K562 (cell line): Measurements from ENCODE around the gene C20orf96. TPM values are rescaled to one million over a fixed set of nuclear protein-coding genes. Genes with fewer than 3 reads are reported as not detected.

ENCODE experiments used
- AFF4 ChIP-seq: sonication (generic); formaldehyde crosslinking; IDR thresholded peaks from 2 replicates; pipeline ENCODE4 v1.8.0; 2023; ENCODE audit warnings: mild to moderate bottlenecking, missing genetic modification reagents
- ATF4 ChIP-seq: fragments of 450-650 bp; formaldehyde crosslinking; IDR thresholded peaks from 2 replicates; pipeline ENCODE4 v1.4.0; 2022; ENCODE audit warnings: mild to moderate bottlenecking, moderate library complexity
- DIDO1 ChIP-seq: fragments of 450-650 bp; IDR thresholded peaks from 2 replicates; pipeline ENCODE4 v1.6.1; 2016; ENCODE audit warnings: low read depth, missing biosample characterization, missing genetic modification characterization
- E2F6 ChIP-seq, 2 experiments: IDR thresholded peaks; 2 replicates each; pipeline ENCODE4 v1.6.1; 2011; ENCODE audit warnings: borderline replicate concordance in 1 of 2, control low read depth in 1 of 2, low read depth in 1 of 2, low read length in 1 of 2, mild to moderate bottlenecking in 1 of 2, mixed read lengths in 1 of 2, moderate library complexity in 1 of 2; ENCODE audit not compliant: insufficient read depth in 1 of 2, insufficient read length in 1 of 2, poor library complexity in 1 of 2, severe bottlenecking in 1 of 2; ENCODE audit errors: extremely low read depth in 1 of 2
- EP400 ChIP-seq: fragments of 450-650 bp; IDR thresholded peaks from 2 replicates; pipeline ENCODE4 v1.6.1; 2017; ENCODE audit warnings: antibody characterized with exemption, mild to moderate bottlenecking, moderate library complexity
- ESRRA ChIP-seq: fragments of 450-650 bp; IDR thresholded peaks from 2 replicates; pipeline ENCODE4 v1.6.1; 2014; ENCODE audit warnings: low read depth, mild to moderate bottlenecking, moderate library complexity, borderline replicate concordance
- HEY1 ChIP-seq: fragments of 250-450 bp; sonication (Bioruptor Pico); IDR thresholded peaks from 2 replicates; pipeline ENCODE4 v1.5.0; 2020; ENCODE audit warnings: mild to moderate bottlenecking, moderate library complexity, borderline replicate concordance
- HLTF ChIP-seq: fragments of 450-650 bp; IDR thresholded peaks from 2 replicates; pipeline ENCODE4 v1.6.1; 2016
- MCM7 ChIP-seq, 2 experiments: fragments of 450-650 bp; IDR thresholded peaks; 2 replicates each; pipeline ENCODE4 v1.6.1; 2016 to 2018
- NCOA6 ChIP-seq: fragments of 450-650 bp; IDR thresholded peaks from 2 replicates; pipeline ENCODE4 v1.6.1; 2017; ENCODE audit warnings: mild to moderate bottlenecking
- NFXL1 ChIP-seq: fragments of 450-650 bp; formaldehyde crosslinking; IDR thresholded peaks from 2 replicates; pipeline ENCODE4 v1.4.0; 2021; ENCODE audit warnings: mild to moderate bottlenecking
- NR3C1 ChIP-seq: sonication (generic); formaldehyde crosslinking; IDR thresholded peaks from 2 replicates; pipeline ENCODE4 v1.8.1; 2022; ENCODE audit warnings: missing genetic modification reagents
- PHB ChIP-seq: fragments of 250-450 bp; sonication (Bioruptor Pico); IDR thresholded peaks from 2 replicates; pipeline ENCODE4 v1.5.0; 2021
- SIRT6 ChIP-seq: IDR thresholded peaks from one replicate; pipeline ENCODE4 v1.6.1; 2012; ENCODE audit warnings: low read depth, mild to moderate bottlenecking, control low read depth, inconsistent platforms, low read length, moderate library complexity
- SMARCC2 ChIP-seq: fragments of 450-650 bp; IDR thresholded peaks from 2 replicates; pipeline ENCODE4 v1.6.1; 2017; ENCODE audit warnings: antibody characterized with exemption, moderate library complexity, mild to moderate bottlenecking, low read depth
- SP2 ChIP-seq: IDR thresholded peaks from 2 replicates; pipeline ENCODE4 v1.6.1; 2011; ENCODE audit warnings: mild to moderate bottlenecking, low read depth, low read length, moderate library complexity; ENCODE audit not compliant: poor library complexity, severe bottlenecking; ENCODE audit errors: extremely low read depth
- TAF9B ChIP-seq: fragments of 450-650 bp; IDR thresholded peaks from 2 replicates; pipeline ENCODE4 v1.6.1; 2018; ENCODE audit warnings: mild to moderate bottlenecking; ENCODE audit not compliant: partially characterized antibody
- TAL1 ChIP-seq: fragments of 450-650 bp; IDR thresholded peaks from 2 replicates; pipeline ENCODE4 v1.6.1; 2016; ENCODE audit warnings: mild to moderate bottlenecking
- XRCC5 ChIP-seq: fragments of 200-400 bp; formaldehyde crosslinking; IDR thresholded peaks from 2 replicates; pipeline ENCODE4 v1.6.1; 2017; ENCODE audit warnings: low read depth, mild to moderate bottlenecking, low read length
- ZNF282 ChIP-seq: sonication (generic); formaldehyde crosslinking; IDR thresholded peaks from 2 replicates; pipeline ENCODE4 v1.8.1; 2023; ENCODE audit warnings: missing genetic modification reagents
- ZNF699 ChIP-seq: fragments of 250-450 bp; sonication (Bioruptor Pico); IDR thresholded peaks from 2 replicates; pipeline ENCODE4 v1.8.0; 2021; ENCODE audit warnings: mild to moderate bottlenecking, moderate library complexity; ENCODE audit not compliant: insufficient replicate concordance
- polyA plus RNA-seq, 8 experiments: library from polyadenylated mRNA; depleted of rRNA in 4 of 8; stranded (reverse) in 5 of 8; unstranded in 3 of 8; fragments of >200 nt; fragmentation: Nextera tagmentation in 2 of 8; fragmentation: Illumina TruSeq in 1 of 8; extraction: Ambion mirVana in 2 of 8; extraction: Trizol in 1 of 8; gene quantifications; 2 replicates each; pipeline versions ENCODE4 v1.2.1 to v1.2.3, GENCODE V29; 2011 to 2014; ENCODE audit warnings: inconsistent platforms in 1 of 8, missing spikeins in 1 of 8
- total RNA-seq, 7 experiments: library from RNA; depleted of rRNA in 6 of 7; stranded (reverse); fragments of >200 nt in 6 of 7; fragmentation: Illumina TruSeq in 2 of 7; extraction: Trizol in 2 of 7; gene quantifications; 2 replicates each; pipeline versions ENCODE4 v1.2.1 to v1.2.3, GENCODE V29; 2011 to 2021; ENCODE audit warnings: low replicate concordance in 1 of 7
- TF ChIP-seq, protein P1 (sequence below): sonication (generic); formaldehyde crosslinking; IDR thresholded peaks from 2 replicates; pipeline ENCODE4 v1.8.1; 2023; ENCODE audit warnings: mild to moderate bottlenecking, missing genetic modification reagents, moderate library complexity

Gene C20orf96
- total and polyA plus RNA-seq, 9 of the 15 experiments (the other 6 are each of a cell fraction or from before 2014, with no cell fraction given), result 1.7 to 11.7 (median 4.2) TPM

GRCh38 chr20:297098-297924, 6.8 kb upstream of the C20orf96 start, which contains the start of gene ZCCHC3 (continued):
- TF ChIP-seq, protein P1, sequence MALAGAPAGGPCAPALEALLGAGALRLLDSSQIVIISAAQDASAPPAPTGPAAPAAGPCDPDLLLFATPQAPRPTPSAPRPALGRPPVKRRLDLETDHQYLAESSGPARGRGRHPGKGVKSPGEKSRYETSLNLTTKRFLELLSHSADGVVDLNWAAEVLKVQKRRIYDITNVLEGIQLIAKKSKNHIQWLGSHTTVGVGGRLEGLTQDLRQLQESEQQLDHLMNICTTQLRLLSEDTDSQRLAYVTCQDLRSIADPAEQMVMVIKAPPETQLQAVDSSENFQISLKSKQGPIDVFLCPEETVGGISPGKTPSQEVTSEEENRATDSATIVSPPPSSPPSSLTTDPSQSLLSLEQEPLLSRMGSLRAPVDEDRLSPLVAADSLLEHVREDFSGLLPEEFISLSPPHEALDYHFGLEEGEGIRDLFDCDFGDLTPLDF (CRISPR knock-in tag), result peak; percentile 64; the same call in 1 of the 2 replicates
- TF ChIP-seq ESRRA (peak; percentile 62; the same call in 1 of the 2 replicates), NCOA6 (no peak), TAL1 (no peak), SP2 (no peak), SIRT6 (no peak), XRCC5 (peak; percentile 64; the same call in 1 of the 2 replicates), TAF9B (peak; percentile 37), HLTF (0 out of 2 replicates have a peak, but pooled peaks have one; percentile 35), DIDO1 (tag) (no peak), ZNF699 (CRISPR knock-in tag) (no peak), SMARCC2 (no peak), PHB (CRISPR knock-in tag) (no peak), EP400 (peak; percentile 70), NFXL1 (no peak), MCM7 (IDR thresholded peaks at IDR 0.05) (no peak), ATF4 (no peak), E2F6 (IDR thresholded peaks at IDR 0.05; ENCODE audit: borderline replicate concordance in 1 of 2, extremely low read depth in 1 of 2, insufficient read depth in 1 of 2, insufficient read length in 1 of 2, low read depth in 1 of 2, low read length in 1 of 2, poor library complexity in 1 of 2, severe bottlenecking in 1 of 2) (peak; percentile 90 to 95), HEY1 (CRISPR knock-in tag) (no peak), NR3C1 (CRISPR knock-in tag) (no peak; the same call in 1 of the 2 replicates), ZNF282 (no peak), AFF4 (CRISPR knock-in tag) (peak; percentile 24; the same call in 1 of the 2 replicates)
